HUES48 (cell line): ENCODE data around the gene KRTAP10-8.

Experiments
- H3K27ac ChIP-seq: one replicate; pipeline ENCODE4 v1.7.0; 2013; ENCODE audit warnings: low read depth, low read length, inconsistent platforms
- H3K27me3 ChIP-seq: 2 replicates; pipeline ENCODE4 v1.6.1; 2013; ENCODE audit warnings: mild to moderate bottlenecking, low read length; ENCODE audit not compliant: control insufficient read depth, insufficient read depth
- H3K36me3 ChIP-seq: 2 replicates; pipeline ENCODE4 v1.6.1; 2013; ENCODE audit warnings: low read length; ENCODE audit not compliant: control insufficient read depth, insufficient read depth
- H3K4me1 ChIP-seq: 2 replicates; pipeline ENCODE4 v1.6.1; 2013; ENCODE audit warnings: mild to moderate bottlenecking, low read length; ENCODE audit not compliant: control insufficient read depth, insufficient read depth
- H3K4me3 ChIP-seq: 2 replicates; pipeline ENCODE4 v1.5.1; 2013; ENCODE audit warnings: mild to moderate bottlenecking, low read depth, low read length
- H3K9ac ChIP-seq: 2 replicates; pipeline ENCODE4 v1.6.1; 2013; ENCODE audit warnings: mild to moderate bottlenecking, low read depth, low read length, moderate library complexity
- H3K9me3 ChIP-seq: 2 replicates; pipeline ENCODE4 v1.6.1; 2013; ENCODE audit warnings: low read length; ENCODE audit not compliant: control insufficient read depth, insufficient read depth

The KRTAP10-8 gene

DNA sequence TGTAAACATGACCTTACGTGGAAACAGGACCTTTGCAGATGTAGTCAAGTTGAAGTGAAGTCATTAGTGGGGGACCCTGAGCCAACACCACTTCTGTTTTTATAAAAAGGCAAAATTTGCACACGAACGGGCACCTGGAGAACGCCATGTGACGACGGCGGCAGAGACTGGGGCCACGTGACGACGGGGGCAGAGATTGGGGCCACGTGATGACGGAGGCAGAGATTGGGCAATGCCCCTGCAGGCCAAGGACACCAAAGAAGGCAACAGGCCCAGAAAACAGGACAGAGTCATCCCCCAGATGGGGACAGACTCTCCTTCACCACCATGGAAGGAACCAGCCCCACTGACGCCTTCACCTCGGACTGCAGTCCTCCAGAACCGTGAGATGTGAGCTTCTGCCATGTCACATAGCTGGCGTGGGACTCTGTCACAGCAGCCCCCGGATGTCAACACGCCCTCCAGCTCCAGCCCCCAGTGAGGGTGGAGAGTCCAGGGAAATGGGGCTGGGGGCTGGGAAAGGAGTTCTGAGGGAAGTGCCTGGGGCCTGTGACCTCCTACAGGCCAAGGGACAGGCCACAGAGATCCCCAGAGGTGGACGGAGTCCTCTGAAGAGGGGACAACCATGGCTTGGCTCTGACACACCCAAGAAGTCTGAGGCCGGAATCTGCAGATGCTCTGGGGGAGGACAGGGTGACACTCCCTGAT lies 38.5 kb downstream of the KRTAP10-8 start:
- no peaks in the 10 kb centered on the region for H3K9me3 ChIP-seq
- no peaks in the 10 kb centered on the region for H3K36me3 ChIP-seq
- no peak overlapping the region for H3K27ac ChIP-seq
- no peaks in the 10 kb centered on the region for H3K27me3 ChIP-seq
- H3K4me1 ChIP-seq: no peaks in the 10 kb centered on the region; the same call in 1 of the 2 replicates
- H3K4me3 ChIP-seq: no peak overlapping the region
- no peak overlapping the region for H3K9ac ChIP-seq

DNA sequence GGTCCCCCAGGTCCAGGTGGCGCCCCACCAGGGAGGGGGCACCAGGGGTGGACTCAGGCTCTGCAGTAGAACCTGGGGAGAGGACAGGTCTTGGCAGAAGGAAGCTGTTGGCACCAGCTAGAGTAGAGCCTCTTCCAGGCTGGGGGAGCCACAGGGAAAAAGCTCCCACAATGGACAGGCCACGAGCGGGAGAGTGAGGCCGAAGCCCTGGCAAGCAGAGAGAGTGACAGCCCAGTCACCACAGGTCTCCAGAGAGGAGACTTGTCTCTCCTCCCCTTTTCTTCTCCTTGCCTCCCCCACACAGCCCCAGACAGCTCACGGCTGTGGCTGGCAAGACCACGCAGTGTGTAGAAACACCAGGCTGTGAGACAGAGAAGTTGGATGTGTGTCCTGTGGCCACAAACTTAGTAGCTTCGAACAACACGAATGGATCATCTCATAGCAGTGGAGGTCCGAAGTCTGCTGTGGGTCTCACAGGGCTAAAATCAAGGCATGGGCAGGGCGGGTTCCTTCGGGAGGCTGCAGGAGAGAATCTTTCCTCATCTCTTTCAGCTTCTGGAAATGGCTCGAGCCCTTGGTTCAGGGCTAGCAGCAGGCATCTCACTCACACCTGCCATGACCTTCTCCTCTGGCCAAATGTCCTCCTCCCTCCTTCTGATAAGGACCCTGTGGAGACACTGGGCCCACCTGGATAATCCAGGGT lies 39.2 kb downstream of the KRTAP10-8 start:
- H3K9me3 ChIP-seq: no peaks in the 10 kb centered on the region

DNA sequence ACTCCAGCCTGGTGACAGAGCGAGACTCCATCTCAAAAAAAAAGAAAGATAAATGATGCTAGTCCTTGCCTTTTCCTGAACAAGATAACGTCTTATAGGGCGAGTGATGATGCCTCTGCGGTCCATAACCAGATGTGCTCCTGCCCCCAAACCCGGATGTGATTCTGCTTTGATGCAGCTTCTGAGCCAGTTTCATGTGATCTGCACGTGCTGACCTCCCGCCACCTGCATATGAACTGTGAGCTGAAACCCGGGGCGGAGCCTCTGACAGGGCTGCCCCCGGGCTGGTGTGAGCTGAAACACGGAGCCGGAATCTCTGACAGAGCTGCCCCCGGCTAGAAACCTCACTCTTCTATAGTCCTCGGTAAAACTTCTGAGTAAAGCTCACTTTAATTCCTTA lies 41.2 kb downstream of the KRTAP10-8 start:
- H3K36me3 ChIP-seq: no peaks in the 10 kb centered on the region
- H3K9ac ChIP-seq: no peak overlapping the region
- no peak overlapping the region for H3K4me3 ChIP-seq
- no peaks in the 10 kb centered on the region for H3K4me1 ChIP-seq
- H3K27me3 ChIP-seq: no peaks in the 10 kb centered on the region
- H3K9me3 ChIP-seq: no peaks in the 10 kb centered on the region
- H3K27ac ChIP-seq: no peak overlapping the region

More for the DNA sequence above, 39.2 kb downstream of the KRTAP10-8 start:
- H3K4me1 ChIP-seq: no peaks in the 10 kb centered on the region; the same call in 1 of the 2 replicates
- H3K9ac ChIP-seq: no peak overlapping the region
- H3K4me3 ChIP-seq: no peak overlapping the region
- H3K36me3 ChIP-seq: no peaks in the 10 kb centered on the region
- no peaks in the 10 kb centered on the region for H3K27me3 ChIP-seq
- no peak overlapping the region for H3K27ac ChIP-seq

DNA sequence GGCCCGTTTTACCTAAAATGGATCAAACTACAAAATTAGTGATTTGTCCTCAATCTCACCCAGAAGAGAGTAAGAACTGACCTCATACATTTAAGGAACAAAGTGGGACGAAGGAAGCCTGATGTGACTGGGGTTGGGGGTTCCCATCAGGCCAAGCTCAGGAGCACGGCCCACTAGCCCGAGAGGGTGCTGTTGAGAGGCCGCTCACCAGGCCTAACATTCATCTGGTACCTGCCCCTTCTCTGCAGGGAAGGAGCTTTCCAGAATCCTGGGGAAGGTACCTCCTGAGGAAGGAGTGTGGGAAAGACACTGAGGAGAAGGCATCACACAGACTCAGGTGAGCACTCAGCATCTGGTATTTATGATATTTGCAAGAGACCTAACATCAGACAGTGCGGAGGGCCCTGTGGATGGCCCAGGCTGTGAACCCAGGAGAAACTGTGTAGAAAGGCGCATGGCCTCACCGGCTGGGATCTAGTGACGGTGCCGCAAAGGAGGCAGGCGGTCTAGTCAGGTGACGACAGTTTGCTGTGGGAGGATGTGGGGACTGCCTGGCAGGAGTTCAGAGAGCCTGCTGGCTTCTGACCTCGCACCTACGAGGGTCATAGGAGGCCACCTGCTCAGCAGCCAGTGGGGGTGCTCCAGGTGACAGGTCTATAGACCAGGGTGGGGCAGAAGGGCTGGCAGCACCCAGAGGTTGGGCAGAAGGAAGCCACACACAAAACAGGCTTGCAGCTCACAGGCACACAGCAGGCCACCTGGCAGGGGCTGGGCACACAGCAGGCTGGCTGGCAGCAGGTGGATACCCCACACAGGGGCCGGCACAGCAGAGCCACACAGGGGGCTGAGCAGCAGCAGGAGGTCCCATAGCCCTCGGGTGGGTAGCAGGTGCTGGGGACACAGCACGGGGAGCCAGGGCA lies 42.0 kb downstream of the KRTAP10-8 start:
- Histone ChIP-seq H3K4me1 (peaks cover 4% of the 10 kb centered on the region), H3K4me3 (no peak overlapping the region), H3K27me3 (no peaks in the 10 kb centered on the region), H3K9ac (no peak overlapping the region), H3K27ac (no peak overlapping the region), H3K9me3 (no peaks in the 10 kb centered on the region), H3K36me3 (no peaks in the 10 kb centered on the region)

DNA sequence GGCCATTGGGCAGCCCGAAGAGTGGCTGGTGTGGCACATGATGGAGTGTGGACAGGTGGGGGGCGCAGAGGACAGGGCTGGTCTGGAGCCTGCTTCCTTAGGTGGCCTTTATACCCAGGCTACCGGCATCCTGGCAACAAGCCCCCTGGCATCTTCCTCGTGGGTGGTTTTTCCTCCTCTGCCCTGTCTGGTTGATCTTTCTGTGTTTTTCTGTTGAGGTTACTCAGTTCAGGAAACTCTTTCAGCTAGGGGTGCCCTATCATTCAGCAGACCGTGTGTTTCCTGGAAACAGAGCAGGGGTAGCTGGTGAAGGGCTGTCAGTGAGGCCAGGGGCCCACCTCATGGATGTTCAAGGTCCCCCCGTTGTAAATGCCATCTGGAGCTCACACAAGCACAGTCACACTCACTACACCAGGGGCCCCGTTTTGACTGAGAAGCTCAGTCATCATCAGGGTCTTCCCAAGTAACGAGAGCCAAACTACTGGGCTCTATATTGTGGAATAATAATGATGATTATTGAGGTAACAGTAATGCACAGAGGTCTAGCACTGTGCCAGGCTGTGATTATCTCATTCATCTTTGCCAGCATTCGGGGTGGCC lies 42.8 kb downstream of the KRTAP10-8 start, which contains the start of gene KRTAP12-4:
Gene KRTAP12-4 (minus strand): TSS at position 84 of the 600 bp plus-strand sequence. CDS start 45 bp downstream, at position 39.
- H3K4me1 ChIP-seq: peaks cover 11% of the 10 kb centered on the region
- no peaks in the 10 kb centered on the region for H3K36me3 ChIP-seq
- no peaks in the 10 kb centered on the region for H3K9me3 ChIP-seq
- H3K27me3 ChIP-seq: no peaks in the 10 kb centered on the region
- H3K9ac ChIP-seq: no peak within 1 kb of the TSS
- H3K27ac ChIP-seq: no peak within 1 kb of the TSS
- H3K4me3 ChIP-seq: no peak within 1 kb of the TSS

DNA sequence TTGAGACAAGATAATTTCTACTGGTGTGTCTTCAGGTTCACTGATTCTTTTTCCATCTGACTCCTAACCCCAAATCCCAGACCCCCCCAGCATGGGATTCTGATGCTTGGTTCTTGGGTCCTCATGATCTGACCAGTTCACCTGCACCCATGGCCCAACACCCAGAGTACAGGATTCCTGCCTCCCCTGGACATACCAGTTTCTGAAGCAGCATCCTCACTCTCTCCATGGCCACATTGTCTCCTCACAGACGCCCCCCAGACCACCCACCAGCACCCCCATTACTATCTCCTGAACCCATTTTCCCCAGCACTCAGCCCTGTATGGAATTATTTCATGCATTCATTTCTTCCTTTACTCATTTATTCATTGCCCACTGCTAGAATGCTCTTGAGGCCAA lies 45.0 kb downstream of the KRTAP10-8 start:
- Histone ChIP-seq H3K9ac (no peak overlapping the region), H3K4me1 (peaks cover 18% of the 10 kb centered on the region), H3K36me3 (no peaks in the 10 kb centered on the region), H3K9me3 (no peaks in the 10 kb centered on the region), H3K27ac (no peak overlapping the region), H3K27me3 (no peaks in the 10 kb centered on the region), H3K4me3 (no peak overlapping the region)

DNA sequence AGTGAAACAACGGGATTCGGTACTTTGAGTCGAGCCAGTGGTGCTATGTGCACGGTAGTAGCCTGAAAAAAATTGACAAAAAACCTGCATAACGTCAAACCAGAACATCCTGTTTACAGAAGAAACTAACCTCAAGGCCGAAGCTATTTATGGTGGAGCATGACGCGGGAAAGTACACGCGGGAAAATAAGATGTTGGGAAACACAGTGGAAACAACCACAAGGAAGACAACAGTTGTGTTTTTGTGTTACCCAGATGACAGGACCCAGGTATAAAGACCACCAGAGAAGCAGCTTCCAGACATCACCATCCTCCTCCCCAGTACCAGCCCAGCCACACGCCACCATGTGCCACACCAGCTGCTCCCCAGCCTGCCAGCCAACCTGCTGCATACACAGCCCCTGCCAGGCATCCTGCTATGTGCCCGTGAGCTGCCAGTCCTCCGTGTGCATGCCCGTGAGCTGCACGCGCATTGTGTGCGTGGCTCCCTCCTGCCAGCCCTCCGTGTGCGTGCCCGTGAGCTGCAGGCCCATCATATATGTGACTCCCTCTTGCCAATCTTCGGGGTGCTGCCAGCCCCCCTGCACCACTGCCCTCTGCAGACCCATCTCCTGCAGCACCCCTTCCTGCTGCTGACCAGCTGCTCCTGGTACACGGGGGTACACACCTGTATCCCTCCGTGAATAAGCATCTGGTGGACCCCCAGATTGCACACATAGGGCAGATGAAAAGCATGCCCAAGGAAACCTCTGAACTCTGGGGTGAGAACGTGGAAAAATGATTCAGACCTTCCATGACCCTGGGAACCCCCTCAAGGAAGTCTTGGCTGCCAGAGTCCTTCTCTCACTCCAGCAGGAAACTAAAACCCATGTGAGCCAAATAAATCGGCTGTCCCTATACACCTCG lies 46.0 kb downstream of the KRTAP10-8 start, which contains the start of gene KRTAP12-3:
Gene KRTAP12-3 (plus strand): TSS at position 298 of the 906 bp plus-strand sequence. CDS start 48 bp downstream, at position 346.
- Histone ChIP-seq H3K4me3 (no peak within 1 kb of the TSS), H3K9me3 (no peaks in the 10 kb centered on the region), H3K9ac (no peak within 1 kb of the TSS), H3K36me3 (no peaks in the 10 kb centered on the region), H3K27ac (no peak within 1 kb of the TSS), H3K4me1 (peaks cover 18% of the 10 kb centered on the region), H3K27me3 (no peaks in the 10 kb centered on the region)

DNA sequence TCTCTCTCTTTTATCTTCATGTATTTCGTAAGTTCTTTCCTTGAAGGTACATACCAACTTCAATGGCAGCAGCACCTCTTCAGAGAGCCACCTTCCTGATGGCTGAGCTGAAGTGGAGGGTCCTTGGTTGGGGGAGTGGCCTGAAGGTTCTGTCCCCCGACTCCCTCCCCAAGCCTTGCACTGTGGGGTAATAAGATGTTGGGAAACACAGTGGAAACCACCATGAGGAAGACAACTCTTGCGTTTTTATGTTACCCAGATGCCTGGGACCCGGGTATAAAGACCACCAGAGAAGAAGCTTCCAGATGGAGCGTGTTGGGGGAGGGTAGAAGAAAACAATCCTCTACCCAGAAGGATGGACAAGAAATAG lies 46.6 kb downstream of the KRTAP10-8 start:
- Histone ChIP-seq H3K9me3 (no peaks in the 10 kb centered on the region), H3K27me3 (no peaks in the 10 kb centered on the region), H3K4me1 (peaks cover 18% of the 10 kb centered on the region), H3K36me3 (no peaks in the 10 kb centered on the region), H3K9ac (no peak overlapping the region), H3K27ac (no peak overlapping the region), H3K4me3 (no peak overlapping the region)

DNA sequence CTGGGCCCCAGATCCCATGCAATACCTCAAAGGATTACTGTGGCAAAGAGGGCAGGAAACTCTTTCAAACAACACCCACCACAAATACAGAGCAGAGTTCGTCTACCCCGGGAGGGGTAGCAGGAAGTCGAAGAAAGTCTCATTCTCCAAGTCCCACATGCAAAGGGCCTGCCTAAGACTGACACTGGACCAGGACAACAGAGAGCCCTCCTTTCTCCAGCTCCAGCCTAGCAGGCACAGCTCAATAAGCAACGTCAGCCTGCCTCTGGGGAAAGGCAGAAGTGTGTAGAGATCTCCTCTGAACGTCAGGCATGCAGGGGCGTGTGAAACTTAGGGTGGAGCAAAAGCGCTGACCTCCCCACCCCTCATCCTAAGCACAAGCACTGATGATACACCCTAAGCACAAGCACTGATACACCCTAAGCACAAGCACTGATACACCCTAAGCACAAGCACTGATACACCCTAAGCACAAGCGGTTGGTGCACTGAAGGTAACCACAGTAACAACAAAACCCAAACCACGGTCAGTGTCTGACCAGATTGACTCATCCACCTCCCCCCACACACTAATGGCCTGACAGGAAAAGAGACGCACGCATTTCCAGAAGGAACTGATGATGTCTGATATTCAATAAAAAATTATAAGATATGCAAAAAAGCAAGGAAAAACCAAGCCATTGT lies 47.2 kb downstream of the KRTAP10-8 start:
- no peaks in the 10 kb centered on the region for H3K9me3 ChIP-seq
- H3K27ac ChIP-seq: no peak overlapping the region

More for the DNA sequence above, 47.2 kb downstream of the KRTAP10-8 start:
- Histone ChIP-seq H3K4me3 (no peak overlapping the region), H3K27me3 (no peaks in the 10 kb centered on the region), H3K4me1 (peaks cover 18% of the 10 kb centered on the region), H3K9ac (no peak overlapping the region), H3K36me3 (no peaks in the 10 kb centered on the region)
